DMS153 (cell line): ENCODE results near the gene GAREM2.
A peak's percentile ranks its signal among the peaks of the same experiment; 100 is the strongest.
"Not testable (repeated sequence)": the region's sequence is repeated elsewhere in the genome, so short reads cannot be mapped to it uniquely, and the experiment has no call there.

ENCODE experiments used
- DNase-seq: peaks from one replicate; lab custom pipeline; 2025; lab: John Stamatoyannopoulos, UW

The GAREM2 gene

DNA sequence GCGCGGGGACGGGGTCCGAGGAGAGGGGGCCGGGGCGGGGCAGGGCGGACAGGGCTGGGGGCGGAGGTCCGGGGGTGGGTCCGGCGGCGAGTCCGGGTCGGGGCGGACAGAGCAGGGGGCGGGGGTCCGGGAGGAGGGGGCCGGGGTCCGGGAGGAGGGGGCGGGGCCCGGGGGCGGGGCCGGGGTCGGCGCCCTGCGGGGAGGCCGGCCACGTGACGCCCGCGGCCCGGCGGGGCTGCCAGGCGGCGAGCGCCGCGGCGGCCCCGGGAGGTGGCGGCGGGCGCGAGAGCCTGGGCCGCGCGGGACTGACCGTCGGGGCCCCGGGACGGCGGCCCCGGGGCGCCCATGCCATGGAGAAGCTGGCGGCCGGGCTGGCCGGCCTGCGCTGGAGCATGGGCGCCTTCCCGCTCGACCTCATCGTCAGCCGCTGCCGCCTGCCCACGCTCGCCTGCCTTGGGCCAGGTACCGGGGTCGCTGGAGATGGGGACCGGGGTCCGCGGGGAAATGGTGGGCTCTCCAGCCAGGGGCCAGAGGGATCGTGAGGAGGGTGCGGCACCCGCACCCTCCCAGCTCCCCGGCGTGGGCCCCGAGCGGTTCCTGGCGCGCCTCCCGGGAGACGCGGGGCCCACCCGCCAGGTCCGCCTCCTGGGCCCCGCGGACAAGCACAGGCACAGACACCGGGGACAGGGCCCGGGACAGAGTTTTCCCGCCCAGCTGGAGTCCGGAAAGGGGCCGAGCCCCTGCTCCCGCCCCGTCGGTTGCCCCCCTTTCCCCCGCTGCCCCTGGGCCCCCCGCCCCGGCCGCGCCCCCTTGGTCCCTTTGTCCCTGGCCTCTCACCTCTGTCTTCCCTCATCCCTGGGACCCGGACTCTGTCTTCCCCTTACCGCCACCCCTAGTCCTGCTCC, at the start of gene GAREM2:
Gene GAREM2, plus strand, starts transcription at position 218 of the 905 bp plus-strand sequence. Its CDS starts 133 bp downstream, at position 351.
- no peak for DNase-seq

DNA sequence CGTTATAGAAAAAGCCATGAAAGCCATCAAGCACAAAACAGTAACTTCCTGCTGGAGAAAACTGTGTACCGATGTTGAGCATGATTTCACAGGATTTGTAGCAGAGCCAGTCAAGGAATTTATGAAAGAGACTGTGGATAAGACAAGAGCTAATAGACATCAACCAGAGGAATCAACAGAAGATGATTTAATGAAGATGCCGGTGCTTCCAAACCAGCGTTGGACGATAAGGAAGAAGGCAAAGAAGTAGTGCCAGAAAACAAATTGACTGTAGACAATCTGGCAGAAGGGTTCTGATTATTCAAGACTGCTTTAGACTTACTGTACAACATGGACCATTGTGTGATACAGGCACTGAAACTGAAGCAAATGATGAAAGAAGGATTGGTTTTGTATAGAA, 49.5 kb upstream of the GAREM2 start:
- no peak for DNase-seq

DNA sequence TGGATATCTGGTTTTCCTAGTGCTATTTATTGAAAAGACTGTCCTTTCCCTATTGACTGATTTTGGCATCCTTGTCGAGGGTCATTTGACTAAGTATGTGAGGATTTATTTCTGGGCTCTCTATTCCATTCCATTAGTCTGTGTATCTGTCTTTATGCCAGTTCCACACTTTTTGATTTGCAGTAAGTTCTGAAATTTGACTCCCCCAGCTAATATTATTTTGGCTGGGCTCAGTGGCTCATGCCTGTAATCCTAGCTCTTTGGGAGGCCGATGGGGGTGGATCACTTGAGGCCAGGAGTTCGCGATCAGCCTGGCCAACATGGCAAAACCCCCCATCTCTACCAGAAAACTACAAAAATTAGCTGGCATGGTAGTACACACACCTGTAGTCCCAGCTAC, 46.8 kb upstream of the GAREM2 start:
- no peak for DNase-seq

DNA sequence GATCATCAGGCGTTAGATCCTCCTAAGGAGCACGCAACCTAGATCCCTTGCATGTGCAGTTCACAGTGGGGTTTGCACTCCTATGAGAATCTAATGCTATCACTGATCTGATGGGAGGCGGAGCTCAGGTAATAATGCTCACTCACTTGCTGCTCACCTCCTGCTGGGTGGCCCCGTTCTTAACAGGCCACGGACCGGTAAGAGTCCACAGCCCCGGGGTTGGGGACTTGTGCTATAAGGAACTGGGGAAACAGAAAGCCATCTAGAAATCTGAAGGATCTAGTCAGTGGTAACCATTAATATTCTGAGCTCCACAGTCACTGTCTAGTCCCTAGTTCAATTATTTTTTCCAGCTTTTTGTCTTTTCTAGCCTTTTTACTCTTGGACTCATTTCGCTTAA, 44.7 kb upstream of the GAREM2 start:
- no peak for DNase-seq

DNA sequence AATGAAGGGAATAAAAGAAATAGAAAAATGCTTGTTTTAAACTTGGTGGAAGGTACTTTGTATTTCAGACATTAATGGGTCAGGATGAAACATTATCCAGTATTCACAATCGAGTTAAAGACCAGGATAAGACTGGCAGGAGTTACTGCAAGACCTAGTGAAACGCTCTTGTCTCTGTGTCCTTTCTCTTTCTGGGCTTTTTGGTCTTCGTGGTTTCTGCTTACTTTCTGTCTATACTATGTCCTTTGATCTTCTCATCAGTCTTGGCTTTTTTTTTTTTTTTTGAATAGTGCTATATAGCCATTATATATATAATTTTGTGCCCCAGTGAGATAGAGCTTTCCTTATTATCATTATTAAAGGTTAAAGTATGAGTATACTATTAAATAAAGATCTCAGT, 42.1 kb upstream of the GAREM2 start:
- no peak for DNase-seq

DNA sequence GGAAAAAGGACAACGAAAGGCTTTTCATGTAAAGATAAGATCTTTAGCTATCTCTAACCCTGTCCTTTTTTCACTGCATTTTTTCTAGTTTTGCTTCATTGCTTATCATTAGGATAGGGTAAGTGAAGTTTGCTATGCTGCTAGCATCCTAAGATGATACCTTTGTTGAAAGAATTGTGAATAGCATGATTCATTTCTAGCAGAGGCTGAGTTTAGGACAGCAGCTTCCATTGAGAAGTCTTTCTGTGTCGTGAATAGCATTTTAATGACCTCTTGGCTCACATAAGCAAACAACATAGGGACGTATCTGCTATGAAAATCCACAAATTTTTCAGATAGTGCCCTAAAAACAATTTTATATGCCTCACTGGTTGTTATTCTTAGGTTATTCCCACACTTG, 36.4 kb upstream of the GAREM2 start:
- no peak for DNase-seq

DNA sequence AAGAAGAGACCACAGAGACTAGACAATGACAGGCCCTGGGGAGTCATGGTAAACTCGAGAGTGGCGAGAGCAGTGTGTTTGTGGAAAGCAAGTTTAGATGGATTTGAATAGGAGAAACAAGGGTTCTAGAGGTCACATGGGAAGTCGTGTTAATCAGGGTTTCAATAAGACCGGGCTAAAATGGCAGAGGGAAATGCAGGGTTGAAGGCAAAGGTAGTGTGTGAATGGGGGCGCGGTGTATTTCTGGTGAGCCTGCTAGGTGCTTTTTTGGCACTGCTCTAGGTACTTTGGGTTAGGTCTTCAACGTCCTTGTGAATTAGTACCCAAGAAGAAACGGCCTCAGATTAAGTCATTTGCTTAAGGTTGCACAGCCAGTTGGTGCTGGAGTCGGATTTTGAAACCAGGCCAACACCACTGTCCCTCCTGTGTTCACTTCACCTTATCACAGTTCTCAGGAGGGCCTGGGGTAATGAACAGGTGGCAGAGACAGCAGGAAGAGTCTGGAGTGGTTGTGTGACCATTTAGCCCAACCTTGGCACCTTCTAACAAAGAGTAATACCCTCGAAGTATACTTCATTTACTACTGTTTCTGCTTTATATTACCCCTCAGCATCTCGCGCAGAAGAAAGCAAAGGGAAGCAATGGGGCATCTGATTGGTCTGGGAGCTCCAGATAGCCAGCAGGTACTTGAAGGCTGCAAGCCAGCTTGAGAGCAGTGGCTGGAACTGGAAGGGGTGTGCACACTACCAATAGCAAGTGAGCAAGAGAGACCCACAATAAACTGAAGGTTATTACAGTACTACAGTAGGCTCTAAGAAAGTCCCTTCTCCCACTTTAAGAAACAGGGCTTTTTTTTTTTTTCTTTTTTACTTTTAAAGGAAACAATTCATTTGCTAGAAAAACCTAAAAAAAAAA, 33.4 kb upstream of the GAREM2 start:
- DNase-seq, result no peak

DNA sequence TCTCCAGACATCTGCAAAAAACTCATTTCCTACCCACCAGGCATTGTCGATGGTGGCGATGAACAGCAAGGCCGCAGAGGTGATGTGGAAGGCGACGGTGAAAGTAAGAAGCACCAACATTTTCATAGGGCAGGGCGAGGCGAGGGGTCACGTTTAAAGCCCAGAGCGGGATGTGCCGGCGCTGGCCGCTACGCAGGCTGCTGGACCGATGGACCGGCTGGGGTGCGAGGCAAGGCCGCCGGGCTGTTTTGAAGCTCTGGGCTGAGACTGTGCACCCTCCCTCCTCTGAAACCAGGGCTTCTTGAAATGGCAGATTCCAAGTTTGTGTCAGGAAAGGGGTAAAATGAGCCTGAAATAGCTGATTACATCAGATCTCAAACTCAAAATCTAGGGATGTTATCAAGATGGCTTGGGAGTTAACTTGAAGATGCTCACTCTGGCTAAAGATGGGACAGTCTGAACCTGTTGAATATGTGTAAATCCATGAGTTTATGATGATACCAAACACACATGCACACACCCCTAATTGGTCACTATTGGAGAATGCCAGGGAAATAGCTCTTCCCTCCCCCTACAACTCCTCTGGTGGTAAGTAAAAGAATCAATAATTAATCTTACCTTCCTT, 31.6 kb upstream of the GAREM2 start:
- no peak for DNase-seq

DNA sequence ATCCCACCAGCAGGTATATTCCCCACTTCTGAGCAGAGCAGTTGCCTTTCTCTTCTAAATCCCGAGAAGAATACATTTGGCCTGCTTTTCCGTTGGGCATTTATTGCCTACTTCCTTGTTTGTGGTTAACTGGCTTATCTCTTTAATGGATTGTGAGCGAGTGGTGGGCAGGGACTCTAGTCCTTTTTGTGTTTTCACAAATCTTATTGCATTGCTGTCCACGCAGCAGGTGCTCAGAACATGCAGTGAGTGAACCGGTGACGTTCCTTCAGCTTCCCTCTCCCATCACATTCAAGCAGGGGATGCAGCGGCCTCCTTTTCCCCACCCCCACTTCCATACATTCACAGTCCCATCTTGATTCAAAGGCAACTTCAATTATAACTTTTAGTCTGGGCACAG, 28.9 kb upstream of the GAREM2 start:
- peak; percentile 66 for DNase-seq

DNA sequence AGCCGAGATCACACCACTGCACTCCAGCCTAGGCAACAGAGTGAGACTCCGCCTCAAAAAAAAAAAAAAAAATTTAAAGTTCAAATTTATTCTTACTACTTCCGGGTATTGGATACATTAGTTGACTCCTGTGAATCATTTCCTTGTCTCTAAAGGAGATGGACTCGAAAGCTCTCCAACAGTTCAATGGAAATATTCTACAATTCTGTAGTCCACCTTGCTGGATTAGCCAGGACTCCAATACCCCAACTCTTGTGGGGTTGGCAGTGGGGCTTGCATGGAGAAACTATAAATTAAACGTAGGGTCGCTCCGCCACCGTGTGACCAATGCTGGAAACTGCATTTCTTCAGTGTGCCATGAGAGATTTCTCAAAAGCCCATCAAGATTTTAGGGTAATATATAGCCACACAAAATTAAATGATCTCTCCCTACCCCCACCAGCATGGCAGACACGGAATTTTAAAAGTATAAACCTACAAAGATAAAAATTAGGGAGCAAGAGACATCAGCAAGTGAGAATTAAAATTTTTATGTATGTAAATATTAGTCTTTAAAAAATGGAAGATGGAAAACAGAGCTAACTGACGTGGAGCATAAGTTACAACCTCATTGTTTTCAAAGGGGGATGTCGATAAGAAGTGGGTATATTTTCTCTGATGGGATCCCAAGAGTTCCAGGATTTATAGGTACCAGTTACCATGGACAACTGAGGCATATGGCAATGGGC, 27.8 kb upstream of the GAREM2 start:
- DNase-seq, result peak; percentile 51

DNA sequence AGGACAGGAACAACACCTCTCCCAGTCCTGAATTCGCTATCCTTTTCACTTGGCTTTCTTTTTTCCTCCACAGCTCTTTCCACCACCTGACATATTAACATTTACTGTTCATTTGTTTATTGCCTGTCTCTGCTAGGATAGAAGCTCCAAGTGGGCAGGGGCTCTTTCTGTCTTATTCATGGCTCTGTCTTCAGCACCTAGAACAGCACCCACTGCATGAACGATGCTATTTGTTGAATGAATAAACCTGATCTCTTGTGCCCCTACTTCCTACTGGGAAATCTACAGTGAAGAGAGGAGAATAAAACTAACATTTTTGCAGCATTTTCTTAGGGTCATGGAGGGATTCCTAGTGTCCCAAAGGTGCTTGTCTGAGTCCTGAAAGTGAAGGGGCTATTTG, 24.4 kb upstream of the GAREM2 start:
- no peak for DNase-seq

DNA sequence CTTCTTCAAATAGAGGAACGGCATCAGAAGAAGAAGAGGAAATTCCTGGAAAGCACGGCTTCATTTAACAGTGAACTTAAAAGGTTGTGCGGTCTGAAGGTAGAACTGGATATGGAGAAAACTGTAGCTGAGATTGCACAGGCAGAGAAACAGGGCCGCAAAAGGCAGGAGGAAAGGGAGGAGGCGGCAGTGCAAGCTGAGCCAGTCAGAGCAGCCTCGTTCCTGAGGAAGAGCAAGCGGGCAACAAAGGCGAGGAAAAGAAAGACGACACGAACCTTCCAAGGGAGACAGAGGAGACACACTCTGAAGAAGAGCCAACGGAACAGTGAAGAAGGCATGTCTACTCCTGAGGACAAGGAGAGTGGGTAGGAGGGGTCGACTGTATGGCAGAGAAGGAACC, 22.6 kb upstream of the GAREM2 start:
- DNase-seq, result no peak

DNA sequence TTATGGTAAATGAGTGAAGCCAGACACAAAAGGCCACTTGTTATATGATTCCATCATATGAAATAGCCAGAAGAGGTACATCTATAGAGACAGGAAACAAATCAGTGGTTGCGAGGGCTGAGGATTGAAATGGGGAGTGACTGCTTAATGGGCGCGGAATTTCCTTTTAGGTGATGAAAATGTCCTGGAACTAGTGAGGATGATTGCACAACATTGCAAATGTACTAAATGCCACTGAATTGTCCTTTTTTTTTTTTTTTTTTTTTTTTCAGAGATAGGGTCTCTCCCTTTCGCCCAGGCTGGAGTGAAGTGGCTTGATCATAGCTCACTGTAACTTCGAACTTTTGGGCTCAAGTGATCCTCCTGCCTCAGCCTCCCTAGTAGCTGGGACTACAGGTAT, 15.3 kb upstream of the GAREM2 start:
- DNase-seq, result no peak

DNA sequence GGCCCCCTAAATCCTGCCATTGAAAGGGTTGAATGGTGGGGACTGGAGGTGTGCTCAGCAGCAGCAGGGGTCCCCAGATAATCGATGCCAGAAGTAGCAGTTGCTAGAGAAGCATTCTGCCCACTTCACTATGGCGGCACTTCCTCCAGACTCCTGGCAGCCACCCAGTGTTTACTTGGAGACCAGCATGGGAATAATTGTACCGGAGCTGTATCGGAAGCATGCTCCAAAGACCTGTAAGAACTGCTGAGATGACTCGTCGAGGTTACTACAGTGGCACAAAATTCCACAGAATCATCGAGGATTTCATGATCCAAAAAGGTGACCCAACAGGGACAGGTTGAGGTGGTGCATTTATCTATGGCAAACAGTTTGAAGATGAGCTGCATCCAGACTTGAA, 11.0 kb upstream of the GAREM2 start:
- DNase-seq, result no peak

DNA sequence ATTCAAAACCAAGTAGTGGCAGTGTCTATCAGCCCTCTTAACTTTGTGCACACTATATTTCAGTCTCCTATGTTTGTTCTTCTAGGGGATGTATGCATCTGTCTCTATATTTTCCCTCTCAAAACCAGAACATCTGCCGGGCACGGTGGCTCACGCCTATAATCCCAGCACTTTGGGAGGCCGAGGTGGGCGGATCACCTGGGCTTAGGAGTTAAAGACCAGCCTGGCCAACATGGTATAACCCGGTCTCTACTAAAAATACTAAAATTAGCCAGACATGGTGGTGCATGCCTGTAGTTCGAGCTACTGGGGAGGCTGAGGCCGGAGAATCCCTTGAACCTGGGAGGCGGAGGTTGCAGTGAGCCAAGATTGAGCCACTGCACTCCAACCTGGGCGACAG, 9.9 kb upstream of the GAREM2 start:
- DNase-seq, result no peak

DNA sequence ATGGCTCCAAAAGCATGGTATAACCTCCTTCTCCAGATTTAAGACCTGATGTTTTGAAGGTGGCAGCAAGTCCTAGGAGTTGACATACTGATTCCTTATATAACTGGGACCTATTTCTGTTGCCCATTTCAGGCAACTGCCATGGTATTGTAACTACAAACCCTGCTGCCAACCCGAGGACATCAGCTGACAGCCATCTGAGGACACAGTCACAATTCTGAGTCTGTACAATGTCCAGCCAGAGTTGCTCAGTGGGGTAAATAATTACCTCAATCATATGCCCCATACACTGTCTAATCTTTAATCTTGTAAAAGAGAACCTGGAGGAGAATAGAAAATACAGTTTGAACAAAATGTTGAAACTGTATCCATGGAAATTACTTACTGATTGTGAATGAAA, 8.7 kb upstream of the GAREM2 start:
- no peak for DNase-seq

DNA sequence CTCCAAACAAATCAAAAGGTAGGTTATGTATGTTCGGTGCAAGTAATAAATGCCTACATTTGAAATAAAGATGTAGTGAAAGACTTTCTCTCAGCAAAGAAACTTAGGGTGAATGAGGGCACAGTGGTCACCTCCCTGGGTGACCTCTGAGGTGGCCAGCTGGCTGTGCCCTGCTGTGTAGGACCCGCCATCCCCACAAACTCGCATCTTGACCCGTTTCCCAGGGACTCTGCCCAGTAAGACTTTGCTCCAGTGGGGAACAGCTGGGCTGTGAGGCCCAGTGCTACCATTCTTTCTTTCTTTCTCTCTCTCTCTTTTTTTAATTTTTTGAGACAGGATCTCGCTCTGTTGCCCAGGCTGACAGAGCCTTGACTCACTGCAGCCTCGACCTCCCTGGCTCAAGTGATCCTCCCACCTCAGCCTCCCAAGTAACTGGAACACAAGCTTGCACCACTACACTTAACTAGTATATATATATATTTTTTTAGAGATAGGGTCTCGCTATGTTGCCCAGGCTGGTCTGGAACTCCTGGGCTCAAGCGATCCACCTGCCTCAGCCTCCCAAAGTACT, 8.2 kb upstream of the GAREM2 start:
- DNase-seq, result no peak

DNA sequence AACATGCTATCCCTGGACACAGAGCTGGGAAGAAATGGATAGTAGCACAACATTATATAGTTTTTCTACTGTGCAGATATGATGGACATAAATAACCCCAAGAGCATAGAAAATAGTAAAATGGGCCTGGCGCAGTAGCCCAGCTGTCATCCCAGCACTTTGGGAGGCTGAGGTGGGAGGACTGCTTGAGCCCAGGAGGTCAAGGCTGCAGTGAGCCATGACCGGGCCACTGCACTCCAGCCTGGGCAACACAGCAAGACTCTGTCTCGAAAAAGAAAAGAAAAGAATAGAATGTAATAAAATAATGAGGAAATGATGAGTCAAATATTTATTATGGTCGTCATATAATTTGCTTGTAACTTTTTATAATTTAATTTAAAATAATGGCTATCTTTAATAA, 7.5 kb upstream of the GAREM2 start:
- DNase-seq, result no peak

DNA sequence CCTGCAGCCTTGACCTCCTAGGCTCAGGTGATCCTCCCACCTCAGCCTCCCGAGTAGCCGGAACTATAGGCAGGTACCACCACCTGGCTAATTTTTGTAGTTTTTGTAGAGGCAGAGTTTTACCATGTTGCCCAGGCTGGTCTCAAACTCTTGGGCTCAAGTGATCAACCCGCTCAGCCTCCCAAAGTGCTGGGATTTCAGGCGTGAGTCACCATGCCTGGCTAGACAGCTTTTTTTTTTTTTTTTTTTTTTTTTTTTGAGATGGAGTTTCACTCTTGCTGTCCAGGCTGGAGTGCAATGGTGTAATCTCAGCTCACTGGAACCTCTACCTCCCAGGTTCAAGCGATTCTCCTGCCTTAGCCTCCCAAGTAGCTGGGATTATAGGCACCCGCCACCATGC, 6.3 kb upstream of the GAREM2 start:
- DNase-seq, result not testable (repeated sequence)

DNA sequence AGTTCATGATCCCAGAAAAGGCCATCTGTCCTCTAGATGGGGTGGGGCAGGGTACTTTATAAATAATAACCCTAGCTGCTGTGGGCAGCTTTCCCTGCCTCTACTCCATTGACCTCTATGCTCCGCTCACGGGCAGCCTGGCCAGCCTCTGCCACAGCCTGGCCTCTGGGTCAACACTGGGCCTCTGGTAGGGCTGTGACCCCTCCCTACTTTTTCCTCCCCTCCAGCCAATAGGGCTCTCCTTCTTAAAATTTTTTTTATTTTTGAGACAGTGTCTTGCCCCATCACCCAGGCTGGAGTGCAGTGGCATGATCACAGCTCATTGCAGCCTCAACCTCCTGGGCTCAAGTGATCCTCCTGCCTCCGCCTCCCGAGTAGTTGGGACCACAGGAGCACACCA, 4.1 kb upstream of the GAREM2 start:
- DNase-seq, result no peak

DNA sequence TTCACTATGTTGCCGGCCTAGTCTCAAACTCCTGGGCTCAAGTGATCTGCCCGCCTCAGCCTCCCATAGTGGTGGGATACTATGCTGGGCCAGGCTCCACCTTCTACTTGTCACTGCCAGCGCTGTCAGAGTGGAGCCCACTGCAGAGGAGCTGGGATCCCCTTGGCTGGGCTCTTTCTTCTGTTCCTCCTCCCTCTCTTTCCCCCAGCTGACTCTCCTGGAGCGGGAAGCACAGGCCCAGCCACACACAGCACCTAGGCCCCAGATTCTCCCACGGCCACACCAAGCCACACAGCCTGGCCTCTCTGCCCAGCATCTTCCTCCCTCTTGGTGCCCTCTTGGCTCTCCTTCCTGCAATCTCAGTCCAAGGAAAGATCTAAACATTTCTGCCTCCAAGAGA, 3.7 kb upstream of the GAREM2 start:
- no peak for DNase-seq
